CD14-positive monocyte (primary cell): ENCODE data around the gene RIF1. TPM values are rescaled to one million over a fixed set of nuclear protein-coding genes. Genes with fewer than 3 reads are reported as not detected.

ENCODE experiments used
- DNase-seq, 3 donors: peaks; one replicate each; pipeline ENCODE4 v3.0.0-alpha.2; 2011 to 2022
- H2AFZ ChIP-seq: 2 replicates; pipeline ENCODE4 v1.6.0; 2012; ENCODE audit warnings: mild to moderate bottlenecking, low read depth, low read length, inconsistent platforms; ENCODE audit not compliant: insufficient read depth, poor library complexity, severe bottlenecking
- H3K27ac ChIP-seq, 2 donors: 1 replicate in 1 of 2; 2 replicates in 1 of 2; pipeline ENCODE4 v1.5.1; 2012 to 2013; ENCODE audit warnings: low read length in 2 of 2, control low read depth in 1 of 2, inconsistent platforms in 1 of 2, low read depth in 1 of 2, mild to moderate bottlenecking in 1 of 2
- H3K27me3 ChIP-seq, 2 donors: one replicate each; pipeline versions ENCODE4 v1.6.0 to v1.6.1; 2011 to 2013; ENCODE audit warnings: low read length in 2 of 2; ENCODE audit not compliant: control insufficient read depth in 2 of 2, insufficient read depth in 2 of 2
- H3K36me3 ChIP-seq, 2 donors: replicated peaks in 1 of 2; 1 replicate in 1 of 2; 2 replicates in 1 of 2; pipeline versions ENCODE4 v1.5.1 to v1.6.1; 2012 to 2013; ENCODE audit warnings: low read length in 2 of 2, control low read depth in 1 of 2, inconsistent platforms in 1 of 2, mild to moderate bottlenecking in 1 of 2; ENCODE audit not compliant: insufficient read depth in 2 of 2, control insufficient read depth in 1 of 2
- H3K4me1 ChIP-seq, 2 donors: 1 replicate in 1 of 2; 2 replicates in 1 of 2; pipeline versions ENCODE4 v1.5.1 to v1.6.1; 2012 to 2013; ENCODE audit warnings: low read length in 2 of 2, control low read depth in 1 of 2, inconsistent platforms in 1 of 2, mild to moderate bottlenecking in 1 of 2, moderate library complexity in 1 of 2; ENCODE audit not compliant: insufficient read depth in 2 of 2, control insufficient read depth in 1 of 2
- H3K4me2 ChIP-seq: replicated peaks from 2 replicates; pipeline ENCODE3; 2012; ENCODE audit warnings: low read length, moderate library complexity, mild to moderate bottlenecking; ENCODE audit not compliant: poor library complexity, severe bottlenecking; ENCODE audit errors: extremely low read depth
- H3K4me3 ChIP-seq, 3 experiments: fragments of 200-600 bp in 1 of 3; sonication (generic) in 1 of 3; replicated peaks in 1 of 3; 1 replicate in 2 of 3; 2 replicates in 1 of 3; pipeline ENCODE4 v1.5.1; 2011 to 2013; ENCODE audit warnings: low read length in 3 of 3, mild to moderate bottlenecking in 3 of 3, control low read depth in 2 of 3, low read depth in 2 of 3, inconsistent platforms in 1 of 3, moderate library complexity in 1 of 3
- H3K79me2 ChIP-seq: 2 replicates; pipeline ENCODE4 v1.6.0; 2012; ENCODE audit warnings: mild to moderate bottlenecking, control low read depth, inconsistent platforms, low read length, moderate library complexity; ENCODE audit not compliant: insufficient read depth
- H3K9ac ChIP-seq: 2 replicates; pipeline ENCODE4 v1.6.0; 2017; ENCODE audit warnings: low read length, mild to moderate bottlenecking; ENCODE audit not compliant: insufficient read depth, poor library complexity, severe bottlenecking
- H3K9me3 ChIP-seq, 2 donors: replicated peaks in 1 of 2; 1 replicate in 1 of 2; 2 replicates in 1 of 2; pipeline versions ENCODE4 v1.5.1 to v1.6.1; 2012 to 2013; ENCODE audit warnings: low read length in 2 of 2, control low read depth in 1 of 2; ENCODE audit not compliant: control insufficient read depth in 1 of 2, insufficient read depth in 1 of 2
- H4K20me1 ChIP-seq: 2 replicates; pipeline ENCODE4 v1.6.0; 2012; ENCODE audit warnings: mild to moderate bottlenecking, low read length, control low read depth, moderate library complexity; ENCODE audit not compliant: insufficient read depth
- H3K27ac Mint-ChIP-seq, 7 donors: one replicate each; pipeline ENCODE4 v1.8.0; 2020; ENCODE audit warnings: mild to moderate bottlenecking in 7 of 7, mixed read lengths in 7 of 7, moderate library complexity in 6 of 7, inconsistent platforms in 2 of 7
- H3K27me3 Mint-ChIP-seq, 3 donors: one replicate each; pipeline ENCODE4 v1.8.0; 2021 to 2022; ENCODE audit warnings: low read depth in 3 of 3, mild to moderate bottlenecking in 3 of 3, mixed read lengths in 3 of 3, moderate library complexity in 3 of 3, inconsistent platforms in 1 of 3
- H3K36me3 Mint-ChIP-seq, 2 donors: one replicate each; pipeline ENCODE4 v1.8.0; 2020; ENCODE audit warnings: mixed read lengths in 2 of 2, inconsistent platforms in 1 of 2, mild to moderate bottlenecking in 1 of 2
- H3K4me1 Mint-ChIP-seq: one replicate; pipeline ENCODE4 v1.8.0; 2020; ENCODE audit warnings: mild to moderate bottlenecking, mixed read lengths
- H3K4me3 Mint-ChIP-seq, 2 donors: one replicate each; pipeline ENCODE4 v1.8.0; 2020; ENCODE audit warnings: mild to moderate bottlenecking in 2 of 2, mixed read lengths in 2 of 2, moderate library complexity in 1 of 2
- H3K9me3 Mint-ChIP-seq, 7 donors: one replicate each; pipeline ENCODE4 v1.8.0; 2020 to 2022; ENCODE audit warnings: mixed read lengths in 7 of 7, mild to moderate bottlenecking in 6 of 7, moderate library complexity in 6 of 7, inconsistent platforms in 2 of 7
- WGBS: methylation state at CpG from one replicate; pipeline ENCODE4 v1.1.5; 2013; ENCODE audit warnings: missing lambda C conversion rate; ENCODE audit not compliant: insufficient coverage; 5-methylcytosine and 5-hydroxymethylcytosine counted together
- intact Hi-C, 2 donors: fragments of 100-400 bp; cut with micrococcal nuclease; formaldehyde crosslinking; loops; one replicate each; pipeline versions ENCODE4 v1.15.0 to v1.15.1; 2023
- polyA plus RNA-seq, 3 donors: library from polyadenylated mRNA; depleted of rRNA in 1 of 3; unstranded in 2 of 3; stranded (reverse) in 1 of 3; fragments of 300-500 nt in 2 of 3; fragments of >200 nt in 1 of 3; fragmentation: Illumina TruSeq in 2 of 3; gene quantifications; 1 replicate in 2 of 3; 2 replicates in 1 of 3; pipeline ENCODE4 v1.2.3, GENCODE V29; 2012 to 2021
- TF ChIP-seq, protein P1 (sequence below): fragments of 200-600 bp; IDR thresholded peaks from one replicate; pipeline ENCODE4 v1.8.0; 2022; ENCODE audit warnings: antibody characterized with exemption, mild to moderate bottlenecking

RIF1 gene
- polyA plus RNA-seq, 3 donors, result 3.8 to 9.3 (median 6.5) TPM

GRCh38 chr2:151408788-151409600 is 708 bp upstream of the RIF1 start:
- Mint-ChIP-seq H3K4me3 (peak overlapping the region in 1 of 2 donors; percentile 99), H3K4me1 (peaks cover 18% of the 10 kb centered on the region), H3K27me3 (peaks cover 0 to 4% (median 0%) of the 10 kb centered on the region in 3 donors), H3K27ac (peak overlapping the region in 5 of 7 donors; percentile 94 to 97 (median 95)), H3K9me3 (no peaks in the 10 kb centered on the region), H3K36me3 (peaks cover 9 to 26% of the 10 kb centered on the region in 2 donors)
- DNase-seq, result no peak
- Histone ChIP-seq H3K4me1 (peaks cover 9 to 21% of the 10 kb centered on the region in 2 donors), H3K4me3 (peak overlapping the region in 1 of 3 experiments; percentile 96), H4K20me1 (no peaks in the 10 kb centered on the region), H3K4me2 (peak overlapping the region; percentile 95), H3K79me2 (peaks cover 45% of the 10 kb centered on the region), H3K9ac (peak overlapping the region; percentile 91), H3K36me3 (peaks cover 13 to 25% of the 10 kb centered on the region in 2 donors), H3K27me3 (no peaks in the 10 kb centered on the region), H3K27ac (peak overlapping the region in 1 of 2 donors; percentile 89), H2AFZ (peak overlapping the region; percentile 93), H3K9me3 (no peaks in the 10 kb centered on the region)
- intact Hi-C loops, result loop anchor here in 1 of 2 donors (5.0 to 10.0 kb wide), 3 partner anchors 37 to 117 kb away; partner anchors contain the start of gene TNFAIP6
- TF ChIP-seq, protein P1, sequence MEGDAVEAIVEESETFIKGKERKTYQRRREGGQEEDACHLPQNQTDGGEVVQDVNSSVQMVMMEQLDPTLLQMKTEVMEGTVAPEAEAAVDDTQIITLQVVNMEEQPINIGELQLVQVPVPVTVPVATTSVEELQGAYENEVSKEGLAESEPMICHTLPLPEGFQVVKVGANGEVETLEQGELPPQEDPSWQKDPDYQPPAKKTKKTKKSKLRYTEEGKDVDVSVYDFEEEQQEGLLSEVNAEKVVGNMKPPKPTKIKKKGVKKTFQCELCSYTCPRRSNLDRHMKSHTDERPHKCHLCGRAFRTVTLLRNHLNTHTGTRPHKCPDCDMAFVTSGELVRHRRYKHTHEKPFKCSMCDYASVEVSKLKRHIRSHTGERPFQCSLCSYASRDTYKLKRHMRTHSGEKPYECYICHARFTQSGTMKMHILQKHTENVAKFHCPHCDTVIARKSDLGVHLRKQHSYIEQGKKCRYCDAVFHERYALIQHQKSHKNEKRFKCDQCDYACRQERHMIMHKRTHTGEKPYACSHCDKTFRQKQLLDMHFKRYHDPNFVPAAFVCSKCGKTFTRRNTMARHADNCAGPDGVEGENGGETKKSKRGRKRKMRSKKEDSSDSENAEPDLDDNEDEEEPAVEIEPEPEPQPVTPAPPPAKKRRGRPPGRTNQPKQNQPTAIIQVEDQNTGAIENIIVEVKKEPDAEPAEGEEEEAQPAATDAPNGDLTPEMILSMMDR, result no peak
- WGBS, result 95% methylated on average over 9 of the region's 25 CpGs

DNA sequence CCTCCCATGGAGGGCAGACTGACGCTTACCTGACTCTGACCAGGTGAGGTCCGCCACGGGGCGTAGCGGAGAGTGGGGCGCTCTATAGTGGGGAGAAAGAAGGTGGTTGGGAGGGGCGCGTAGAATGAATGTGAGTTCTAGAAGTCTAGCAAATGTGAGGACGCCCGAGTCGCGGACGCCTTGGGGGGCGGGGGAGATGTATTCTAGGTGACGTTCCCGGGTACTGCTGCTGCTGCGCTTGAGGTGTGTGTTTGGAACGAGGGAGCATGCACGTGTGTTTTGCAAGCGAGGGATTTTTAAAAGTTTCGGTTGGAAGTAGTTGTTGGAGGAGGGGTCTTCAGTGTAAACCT is 758 bp downstream of the RIF1 start:
- intact Hi-C loops, result loop anchor here in 1 of 2 donors (5.0 kb wide), 1 partner anchor 123 kb away; the partner anchor contains the start of gene NMI
- DNase-seq, result peak in 1 of 3 donors; percentile 10
- peaks cover 18% of the 10 kb centered on the region for H3K4me1 Mint-ChIP-seq
- H3K9me3 ChIP-seq, result no peaks in the 10 kb centered on the region
- peak overlapping the region; percentile 99 for H3K4me3 Mint-ChIP-seq
- no peaks in the 10 kb centered on the region for H3K27me3 ChIP-seq
- H3K4me2 ChIP-seq, result peak overlapping the region; percentile 95
- peaks cover 20 to 37% of the 10 kb centered on the region in 2 donors for H3K36me3 ChIP-seq
- H4K20me1 ChIP-seq, result no peaks in the 10 kb centered on the region
- peak overlapping the region; percentile 93 for H2AFZ ChIP-seq
- peaks cover 53% of the 10 kb centered on the region for H3K79me2 ChIP-seq
- H3K36me3 Mint-ChIP-seq, result peaks cover 17 to 38% of the 10 kb centered on the region in 2 donors
- H3K4me1 ChIP-seq, result peaks cover 9 to 21% of the 10 kb centered on the region in 2 donors
- WGBS, result 0% methylated on average over 18 of the region's 21 CpGs
- H3K27me3 Mint-ChIP-seq, result peaks cover 0 to 3% (median 0%) of the 10 kb centered on the region in 3 donors
- peak overlapping the region; percentile 68 to 96 (median 91) for H3K4me3 ChIP-seq
- no peaks in the 10 kb centered on the region for H3K9me3 Mint-ChIP-seq
- peak overlapping the region; percentile 91 for H3K9ac ChIP-seq
- peak overlapping the region; percentile 92 to 97 (median 95) for H3K27ac Mint-ChIP-seq
- TF ChIP-seq, protein P1, result no peak
- peak overlapping the region; percentile 89 for H3K27ac ChIP-seq
